Hepatocyte (in vitro differentiated cells): ENCODE results near the gene RPH3AL. TPM values are rescaled to one million over a fixed set of nuclear protein-coding genes. Genes with fewer than 3 reads are reported as not detected.
"Not testable (repeated sequence)": the region's sequence is repeated elsewhere in the genome, so short reads cannot be mapped to it uniquely, and the experiment has no call there.

Experiments used
- DNase-seq: peaks from one replicate; pipeline ENCODE4 v3.0.0-alpha.2; 2016; ENCODE audit warnings: low spot score
- H2AFZ ChIP-seq: fragments of 200-600 bp; sonication (generic); 2 replicates; pipeline ENCODE4 v1.6.0; 2016; ENCODE audit warnings: antibody characterized with exemption, mild to moderate bottlenecking
- H3K27ac ChIP-seq: fragments of 200-600 bp; sonication (generic); 2 replicates; pipeline ENCODE4 v1.5.1; 2016; ENCODE audit warnings: mild to moderate bottlenecking
- H3K27me3 ChIP-seq: fragments of 200-600 bp; sonication (generic); 2 replicates; pipeline ENCODE4 v1.6.1; 2016
- H3K36me3 ChIP-seq: fragments of 200-600 bp; sonication (generic); replicated peaks from 2 replicates; pipeline ENCODE4 v1.5.1; 2016; ENCODE audit warnings: low read depth; ENCODE audit not compliant: insufficient read depth
- H3K4me1 ChIP-seq: fragments of 200-600 bp; sonication (generic); 2 replicates; pipeline ENCODE4 v1.5.1; 2016; ENCODE audit warnings: mild to moderate bottlenecking, moderate library complexity; ENCODE audit not compliant: insufficient read depth
- H3K4me2 ChIP-seq: fragments of 200-600 bp; sonication (generic); 2 replicates; pipeline ENCODE4 v1.6.0; 2016
- H3K4me3 ChIP-seq: fragments of 200-600 bp; sonication (generic); 2 replicates; pipeline ENCODE4 v1.5.1; 2016; ENCODE audit warnings: mild to moderate bottlenecking
- H3K79me2 ChIP-seq: fragments of 200-600 bp; sonication (generic); 2 replicates; pipeline ENCODE4 v1.6.0; 2017; ENCODE audit warnings: mild to moderate bottlenecking
- H3K9me2 ChIP-seq: fragments of 200-600 bp; sonication (generic); replicated peaks from 2 replicates; pipeline ENCODE4 v1.6.0; 2017; ENCODE audit warnings: mild to moderate bottlenecking; ENCODE audit not compliant: insufficient read depth
- H3K9me3 ChIP-seq: fragments of 200-600 bp; sonication (generic); 2 replicates; pipeline ENCODE4 v1.5.1; 2016; ENCODE audit warnings: low read depth, mild to moderate bottlenecking
- H4K20me1 ChIP-seq: fragments of 200-600 bp; sonication (generic); 2 replicates; pipeline ENCODE4 v1.6.0; 2016; ENCODE audit warnings: mild to moderate bottlenecking; ENCODE audit not compliant: insufficient read depth, poor library complexity, severe bottlenecking
- CTCF ChIP-seq: fragments of 200-600 bp; sonication (generic); IDR thresholded peaks from 2 replicates; pipeline ENCODE4 v1.5.1; 2016; ENCODE audit warnings: antibody characterized with exemption, mild to moderate bottlenecking; ENCODE audit not compliant: poor library complexity
- EZH2 ChIP-seq: fragments of 200-600 bp; sonication (generic); IDR thresholded peaks from 2 replicates; pipeline ENCODE4 v1.6.1; 2016; ENCODE audit warnings: antibody characterized with exemption, mild to moderate bottlenecking, borderline replicate concordance
- EZH2phosphoT487 ChIP-seq: fragments of 200-600 bp; sonication (generic); IDR thresholded peaks from one replicate; pipeline ENCODE4 v1.6.1; 2018; ENCODE audit warnings: antibody characterized with exemption, mild to moderate bottlenecking, low read depth, moderate library complexity; ENCODE audit not compliant: unreplicated experiment, severe bottlenecking
- WGBS: methylation state at CpG from one replicate; pipeline ENCODE4 v1.1.6; 2016; ENCODE audit warnings: low lambda C conversion rate; ENCODE audit errors: missing lambda C conversion rate; 5-methylcytosine and 5-hydroxymethylcytosine counted together
- polyA plus RNA-seq: library from polyadenylated mRNA; unstranded; fragments of >200 nt; fragmentation: Nextera tagmentation; extraction: Ambion mirVana; gene quantifications from 2 replicates; pipeline ENCODE4 v1.2.1, GENCODE V29; 2016
- total RNA-seq: library from RNA; depleted of rRNA; stranded (reverse); fragments of >200 nt; gene quantifications from 2 replicates; pipeline ENCODE4 v1.2.3, GENCODE V29; 2014

RPH3AL gene
- total and polyA plus RNA-seq, 2 experiments from 2014 or later: 7.0 to 7.6 TPM

DNA sequence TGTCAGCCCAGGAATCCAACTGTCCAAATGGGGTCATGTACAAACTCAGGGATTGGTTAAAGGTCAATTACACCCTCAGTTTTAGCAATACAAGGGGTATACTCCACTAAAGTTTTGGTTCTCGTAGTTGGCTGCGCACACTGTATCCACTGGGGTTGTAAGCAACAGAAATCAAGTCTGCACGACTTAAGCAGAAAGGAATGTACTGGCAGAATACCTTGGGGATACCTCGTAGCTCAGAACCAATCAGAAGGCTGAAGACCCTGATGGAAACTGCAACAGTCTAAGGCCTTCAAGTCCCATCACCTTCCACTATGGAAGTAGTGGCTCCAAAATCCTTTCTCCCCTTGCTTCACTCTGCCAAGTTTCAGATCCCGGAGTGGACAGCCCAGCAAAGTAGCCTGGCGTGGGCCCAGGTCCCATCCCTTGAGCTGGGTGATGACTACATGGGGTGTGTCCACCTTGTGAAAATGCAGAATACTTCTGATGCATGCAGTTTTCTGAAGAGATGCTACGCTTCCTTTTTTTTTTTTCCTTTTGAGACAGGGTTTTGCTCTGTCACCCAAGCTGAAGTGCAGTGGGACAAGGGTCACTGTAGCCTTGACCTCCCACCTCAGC lies 21.1 kb upstream of the RPH3AL start:
- Histone ChIP-seq H3K4me1 (peaks cover 10% of the 10 kb centered on the region), H3K27me3 (no peaks in the 10 kb centered on the region), H3K36me3 (no peaks in the 10 kb centered on the region), H3K9me3 (no peaks in the 10 kb centered on the region), H3K79me2 (no peaks in the 10 kb centered on the region), H3K9me2 (no peaks in the 10 kb centered on the region), H3K27ac (no peak overlapping the region), H2AFZ (no peak overlapping the region), H3K4me2 (no peak overlapping the region), H3K4me3 (no peak overlapping the region), H4K20me1 (no peaks in the 10 kb centered on the region)
- 81% methylated on average over 7 of the region's 7 CpGs for WGBS
- TF ChIP-seq CTCF (no peak), EZH2phosphoT487 (no peak), EZH2 (no peak)
- DNase-seq: no peak

DNA sequence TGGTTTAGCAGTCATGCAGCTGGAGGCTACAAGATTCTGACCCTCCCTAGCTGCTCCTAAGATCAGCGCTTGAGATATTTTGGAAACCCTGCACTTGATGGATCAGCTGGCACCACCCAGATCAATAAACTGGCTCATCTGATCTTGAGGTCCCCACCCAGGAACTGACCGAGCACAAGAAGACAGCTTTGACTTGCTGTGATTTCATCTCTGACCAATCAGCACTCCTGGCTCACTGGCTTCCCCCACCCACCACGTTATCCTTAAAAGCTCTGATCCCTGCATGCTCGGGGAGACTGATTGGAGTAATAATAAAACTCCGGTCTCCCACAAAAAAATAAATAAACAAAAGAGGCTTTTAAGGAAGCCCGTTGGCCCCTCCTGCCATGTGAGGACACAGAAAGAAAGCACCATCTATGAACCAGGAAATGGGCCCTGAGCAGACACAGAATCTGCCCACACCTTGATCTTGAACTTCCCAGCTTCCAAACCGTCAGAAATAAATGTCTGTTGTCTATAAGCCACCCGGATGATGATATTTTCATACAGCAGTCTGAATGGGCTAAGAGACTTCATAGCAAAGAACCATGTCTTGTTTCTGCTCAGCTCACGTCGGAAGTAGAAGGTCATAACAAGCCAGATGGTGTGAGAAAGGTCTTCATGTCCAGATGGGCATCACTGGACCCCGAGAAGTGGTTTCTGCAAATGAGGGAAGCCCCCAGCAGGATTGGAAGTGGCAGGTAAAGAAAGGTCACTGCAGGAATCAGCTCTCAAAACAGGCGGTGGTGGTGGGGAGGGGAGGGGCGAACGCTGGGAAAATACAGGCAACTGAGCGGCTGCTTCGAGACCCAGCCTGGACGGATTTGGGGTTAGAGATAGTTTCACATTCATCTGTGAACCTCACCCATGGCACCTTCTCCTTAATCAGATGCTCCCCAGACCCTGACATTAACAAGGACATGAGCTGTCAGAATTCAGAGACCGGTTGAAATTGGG lies 19.8 kb upstream of the RPH3AL start:
- H3K36me3 ChIP-seq: no peaks in the 10 kb centered on the region
- 74% methylated on average over 17 of the region's 18 CpGs for WGBS
- no peaks in the 10 kb centered on the region for H3K9me2 ChIP-seq
- H4K20me1 ChIP-seq: no peaks in the 10 kb centered on the region
- H3K27me3 ChIP-seq: no peaks in the 10 kb centered on the region
- no peaks in the 10 kb centered on the region for H3K79me2 ChIP-seq
- TF ChIP-seq EZH2 (no peak), CTCF (no peak), EZH2phosphoT487 (no peak)
- no peaks in the 10 kb centered on the region for H3K9me3 ChIP-seq
- no peak overlapping the region for H2AFZ ChIP-seq
- no peak overlapping the region for H3K4me3 ChIP-seq
- H3K4me1 ChIP-seq: peaks cover 6% of the 10 kb centered on the region
- peak overlapping the region; percentile 2 for H3K27ac ChIP-seq
- DNase-seq: no peak
- no peak overlapping the region for H3K4me2 ChIP-seq

DNA sequence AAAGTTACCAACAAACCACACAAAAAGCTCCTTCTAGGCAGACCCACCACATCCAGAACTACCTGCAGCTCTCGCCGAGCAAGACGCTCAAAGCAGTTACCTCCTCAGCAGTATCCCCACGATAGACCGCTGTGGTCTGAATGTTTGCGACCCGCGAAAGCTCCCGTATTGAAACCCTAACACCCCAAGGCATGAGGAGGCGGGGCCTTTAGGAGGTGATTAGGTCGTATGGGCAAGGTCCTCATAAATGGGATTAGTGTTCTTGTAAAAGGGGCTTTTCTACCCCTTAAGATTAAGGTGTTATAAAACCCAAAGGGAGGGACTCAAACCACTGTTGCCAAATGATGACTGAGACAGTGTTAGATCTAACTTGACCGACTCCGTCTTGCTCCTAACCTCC lies 19.0 kb upstream of the RPH3AL start:
- H3K9me3 ChIP-seq: no peaks in the 10 kb centered on the region
- no peaks in the 10 kb centered on the region for H3K27me3 ChIP-seq
- H2AFZ ChIP-seq: no peak overlapping the region
- no peak for DNase-seq
- H3K4me2 ChIP-seq: no peak overlapping the region
- 86% methylated on average over 13 of the region's 13 CpGs for WGBS
- no peak overlapping the region for H3K4me3 ChIP-seq
- H3K27ac ChIP-seq: no peak overlapping the region
- no peak for TF ChIP-seq CTCF
- H3K79me2 ChIP-seq: no peaks in the 10 kb centered on the region
- no peaks in the 10 kb centered on the region for H3K36me3 ChIP-seq
- H3K4me1 ChIP-seq: no peaks in the 10 kb centered on the region
- H3K9me2 ChIP-seq: no peaks in the 10 kb centered on the region
- no peaks in the 10 kb centered on the region for H4K20me1 ChIP-seq

DNA sequence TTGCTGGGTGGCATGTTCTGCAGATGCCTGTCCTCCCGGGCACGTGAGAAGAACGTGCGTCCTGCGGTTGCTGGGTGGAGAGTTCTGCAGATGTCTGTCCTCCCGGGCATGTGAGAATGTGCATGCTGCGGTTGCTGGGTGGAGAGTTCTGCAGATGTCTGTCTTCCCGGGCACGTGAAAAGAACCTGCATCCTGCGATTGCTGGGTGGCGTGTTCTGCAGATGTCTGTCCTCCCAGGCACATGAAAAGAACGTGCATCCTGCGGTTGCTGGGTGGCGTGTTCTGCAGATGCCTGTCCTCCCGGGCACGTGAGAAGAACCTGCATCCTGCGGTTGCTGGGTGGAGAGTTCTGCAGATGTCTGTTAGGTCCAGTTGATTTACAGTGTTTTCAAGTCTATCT lies 15.0 kb upstream of the RPH3AL start:
- DNase-seq, H3K4me3 ChIP-seq, H3K27me3 ChIP-seq, H3K9me2 ChIP-seq, H3K79me2 ChIP-seq, H3K4me1 ChIP-seq, H3K36me3 ChIP-seq, H3K27ac ChIP-seq, H3K9me3 ChIP-seq, H2AFZ ChIP-seq, H3K4me2 ChIP-seq, H4K20me1 ChIP-seq: not testable (repeated sequence)
- WGBS: 96% methylated on average over 16 of the region's 17 CpGs

DNA sequence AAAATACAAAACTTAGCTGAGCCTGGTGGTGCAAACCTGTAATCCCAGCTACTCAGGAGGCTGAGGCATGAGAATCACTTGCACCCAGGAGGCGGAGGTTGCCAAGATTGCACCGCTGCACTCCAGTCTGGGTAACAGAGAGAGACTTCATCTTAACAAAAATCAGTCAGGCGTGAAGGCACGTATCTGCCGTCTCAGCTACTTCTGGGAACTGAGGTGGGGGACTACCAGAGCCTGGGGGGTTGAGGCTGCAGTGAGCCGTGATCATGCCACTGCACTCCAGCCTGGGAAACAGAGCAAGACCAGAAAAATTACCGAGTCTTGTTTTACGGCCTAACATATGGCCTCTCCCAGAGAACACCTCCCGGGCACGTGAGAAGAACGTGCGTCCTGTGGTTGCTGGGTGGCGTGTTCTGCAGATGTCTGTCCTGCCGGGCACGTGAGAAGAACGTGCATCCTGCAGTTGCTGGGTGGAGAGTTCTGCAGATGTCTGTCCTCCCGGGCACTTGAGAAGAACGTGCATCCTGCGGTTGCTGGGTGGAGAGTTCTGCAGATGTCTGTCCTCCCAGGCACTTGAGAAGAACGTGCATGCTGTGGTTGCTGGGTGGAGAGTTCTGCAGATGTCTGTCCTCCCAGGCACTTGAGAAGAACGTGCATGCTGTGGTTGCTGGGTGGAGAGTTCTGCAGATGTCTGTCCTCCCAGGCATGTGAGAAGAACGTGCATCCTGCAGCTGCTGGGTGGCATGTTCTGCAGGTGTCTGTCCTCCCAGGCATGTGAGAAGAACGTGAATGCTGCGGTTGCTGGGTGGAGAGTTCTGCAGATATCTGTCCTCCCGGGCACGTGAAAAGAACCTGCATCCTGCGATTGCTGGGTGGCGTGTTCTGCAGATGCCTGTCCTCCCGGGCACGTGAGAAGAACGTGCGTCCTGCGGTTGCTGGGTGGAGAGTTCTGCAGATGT lies 14.3 kb upstream of the RPH3AL start:
- H3K36me3 ChIP-seq, H3K4me1 ChIP-seq, H4K20me1 ChIP-seq, H3K4me3 ChIP-seq, H3K9me2 ChIP-seq, H3K27me3 ChIP-seq, H3K4me2 ChIP-seq, H3K27ac ChIP-seq, DNase-seq, H3K79me2 ChIP-seq, H2AFZ ChIP-seq, H3K9me3 ChIP-seq: not testable (repeated sequence)
- WGBS: 86% methylated on average over 32 of the region's 33 CpGs
